Measurements from ENCODE around the gene CXCL3. TPM values are rescaled to one million over a fixed set of nuclear protein-coding genes. Genes with fewer than 3 reads are reported as not detected.

The CXCL3 gene
- total and polyA plus RNA-seq, 9 of the 15 experiments (the other 6 are each of a cell fraction or from before 2014, with no cell fraction given), result 2.3 to 8.9 (median 6.1) TPM

- no peaks in the 10 kb centered on the region; the same call in 2 of the 3 replicates for H3K36me3 ChIP-seq (ENCODE audit: control insufficient read depth, insufficient read depth, low read length)
- no peak for FAIRE-seq
Observed at GRCh38 chr4:74063859-74064258, 25.4 kb upstream of the CXCL3 start.

DNA sequence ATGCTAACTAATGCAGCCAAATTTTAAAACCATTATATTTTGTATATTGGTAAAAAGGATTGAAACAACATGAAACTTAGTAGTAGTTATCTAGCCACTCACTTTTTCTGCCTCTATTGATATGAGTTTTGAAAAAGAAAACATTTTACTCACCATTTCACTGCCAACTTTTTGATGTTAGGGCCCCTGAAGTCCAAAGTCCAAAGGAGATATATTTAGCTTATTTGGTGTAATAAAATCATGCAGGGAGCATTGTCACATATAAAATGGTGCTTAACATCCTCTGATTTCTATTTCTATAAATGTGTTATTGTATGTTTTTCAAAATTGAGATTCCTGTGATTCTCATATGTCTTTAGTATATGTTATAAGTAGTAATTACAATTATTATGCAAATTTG is 24.5 kb upstream of the CXCL3 start:
- Histone ChIP-seq H3K4me3 (no peak overlapping the region), H3K9ac (ENCODE audit: insufficient read depth in 1 of 2, low read depth in 2 of 2, low read length in 2 of 2) (no peak overlapping the region), H3K79me2 (ENCODE audit: control insufficient read depth, insufficient read depth, low read length) (no peaks in the 10 kb centered on the region), H3K9me1 (ENCODE audit: control insufficient read depth, insufficient read depth, low read length) (no peaks in the 10 kb centered on the region), H3K4me1 (replicated peaks in 1 of 2; ENCODE audit: control insufficient read depth in 2 of 2, insufficient read depth in 2 of 2, low read length in 2 of 2) (peaks cover 5 to 36% of the 10 kb centered on the region in 2 experiments; a peak in 3 of 5 replicates), H3K27ac (ENCODE audit: extremely low read depth, low read depth, low read length) (no peak overlapping the region), H2AFZ (ENCODE audit: low read depth, low read length) (peak overlapping the region; percentile 5; the same call in 1 of the 2 replicates), H3K27me3 (ENCODE audit: control insufficient read depth in 2 of 2, insufficient read depth in 2 of 2, low read length in 2 of 2) (no peaks in the 10 kb centered on the region), H4K20me1 (replicated peaks; ENCODE audit: control insufficient read depth, insufficient read depth, low read length) (no peaks in the 10 kb centered on the region), H3K9me3 (replicated peaks; ENCODE audit: control insufficient read depth, insufficient read depth, low read depth, low read length) (no peaks in the 10 kb centered on the region), H3K36me3 (ENCODE audit: control insufficient read depth, insufficient read depth, low read length) (no peaks in the 10 kb centered on the region; the same call in 2 of the 3 replicates), H3K4me2 (ENCODE audit: insufficient read depth, low read length) (no peak overlapping the region)
- in situ Hi-C loops (cut with MboI) (no loop called here), intact Hi-C loops (cut with micrococcal nuclease) (no loop called here)
- BruUV-seq (replicated peaks), result no TSS peak
- ChIA-PET POLR2A (no interaction called here), CTCF (ENCODE audit: low intra/inter-chr PET ratio) (no interaction called here)
- no peak for DNase-seq (ENCODE audit: extremely low read depth in 1 of 4, low spot score in 3 of 4)
- no peak for FAIRE-seq
- ATAC-seq, result no peak
- no peak for TF ChIP-seq SAP30 (IDR thresholded peaks at IDR 0.05; ENCODE audit: borderline replicate concordance, insufficient read depth, low read depth, low read length, poor library complexity, severe bottlenecking)
- TF ChIP-seq, protein P1, sequence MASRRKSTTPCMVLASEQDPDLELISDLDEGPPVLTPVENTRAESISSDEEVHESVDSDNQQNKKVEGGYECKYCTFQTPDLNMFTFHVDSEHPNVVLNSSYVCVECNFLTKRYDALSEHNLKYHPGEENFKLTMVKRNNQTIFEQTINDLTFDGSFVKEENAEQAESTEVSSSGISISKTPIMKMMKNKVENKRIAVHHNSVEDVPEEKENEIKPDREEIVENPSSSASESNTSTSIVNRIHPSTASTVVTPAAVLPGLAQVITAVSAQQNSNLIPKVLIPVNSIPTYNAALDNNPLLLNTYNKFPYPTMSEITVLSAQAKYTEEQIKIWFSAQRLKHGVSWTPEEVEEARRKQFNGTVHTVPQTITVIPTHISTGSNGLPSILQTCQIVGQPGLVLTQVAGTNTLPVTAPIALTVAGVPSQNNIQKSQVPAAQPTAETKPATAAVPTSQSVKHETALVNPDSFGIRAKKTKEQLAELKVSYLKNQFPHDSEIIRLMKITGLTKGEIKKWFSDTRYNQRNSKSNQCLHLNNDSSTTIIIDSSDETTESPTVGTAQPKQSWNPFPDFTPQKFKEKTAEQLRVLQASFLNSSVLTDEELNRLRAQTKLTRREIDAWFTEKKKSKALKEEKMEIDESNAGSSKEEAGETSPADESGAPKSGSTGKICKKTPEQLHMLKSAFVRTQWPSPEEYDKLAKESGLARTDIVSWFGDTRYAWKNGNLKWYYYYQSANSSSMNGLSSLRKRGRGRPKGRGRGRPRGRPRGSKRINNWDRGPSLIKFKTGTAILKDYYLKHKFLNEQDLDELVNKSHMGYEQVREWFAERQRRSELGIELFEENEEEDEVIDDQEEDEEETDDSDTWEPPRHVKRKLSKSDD (conservative IDR thresholded peaks at IDR 0.05; ENCODE audit: low read length), result no peak
- no peak for TF ChIP-seq HDGF (IDR thresholded peaks at IDR 0.05)
- no peak for TF ChIP-seq ZNF76 (CRISPR knock-in tag; IDR thresholded peaks at IDR 0.05; ENCODE audit: borderline replicate concordance)
- TF ChIP-seq ZBTB9 (CRISPR knock-in tag; IDR thresholded peaks at IDR 0.05), result no peak

More at GRCh38 chr4:74063859-74064258, 25.4 kb upstream of the CXCL3 start:
- BruUV-seq (replicated peaks), result no TSS peak
- ATAC-seq (no peak), DNase-seq (ENCODE audit: extremely low read depth in 1 of 4, low spot score in 3 of 4) (no peak)
- Histone ChIP-seq H4K20me1 (replicated peaks; ENCODE audit: control insufficient read depth, insufficient read depth, low read length) (no peaks in the 10 kb centered on the region), H2AFZ (ENCODE audit: low read depth, low read length) (no peak overlapping the region), H3K9ac (ENCODE audit: insufficient read depth in 1 of 2, low read depth in 2 of 2, low read length in 2 of 2) (no peak overlapping the region), H3K9me1 (ENCODE audit: control insufficient read depth, insufficient read depth, low read length) (no peaks in the 10 kb centered on the region), H3K27ac (ENCODE audit: extremely low read depth, low read depth, low read length) (no peak overlapping the region), H3K9me3 (replicated peaks; ENCODE audit: control insufficient read depth, insufficient read depth, low read depth, low read length) (peaks cover 5% of the 10 kb centered on the region; the same call in 1 of the 2 replicates), H3K27me3 (ENCODE audit: control insufficient read depth in 2 of 2, insufficient read depth in 2 of 2, low read length in 2 of 2) (no peaks in the 10 kb centered on the region), H3K4me2 (ENCODE audit: insufficient read depth, low read length) (no peak overlapping the region), H3K4me1 (replicated peaks in 1 of 2; ENCODE audit: control insufficient read depth in 2 of 2, insufficient read depth in 2 of 2, low read length in 2 of 2) (peaks cover 0 to 29% of the 10 kb centered on the region in 2 experiments; a peak in 2 of 5 replicates), H3K4me3 (no peak overlapping the region), H3K79me2 (ENCODE audit: control insufficient read depth, insufficient read depth, low read length) (no peaks in the 10 kb centered on the region)
- ChIA-PET CTCF (ENCODE audit: low intra/inter-chr PET ratio) (no interaction called here), POLR2A (interaction anchor here (1.9 kb wide), 1 partner anchor 7 kb away, joined by 10 read pairs; no protein-coding TSS in a partner anchor)
- 54% methylated on average over 1 of the region's 1 CpG for WGBS (ENCODE audit: insufficient coverage, low coverage, missing lambda C conversion rate)
- TF ChIP-seq TCF3 (CRISPR knock-in tag; IDR thresholded peaks at IDR 0.05) (no peak), EP400 (IDR thresholded peaks at IDR 0.05) (no peak), SMAD2 (IDR thresholded peaks at IDR 0.05; ENCODE audit: low read depth, low read length) (no peak), BRCA1 (IDR thresholded peaks at IDR 0.05) (no peak), BRCA1 (CRISPR knock-in tag; IDR thresholded peaks at IDR 0.05) (no peak), ZNF184 (CRISPR knock-in tag; IDR thresholded peaks at IDR 0.05) (no peak), SMARCA5 (IDR thresholded peaks at IDR 0.05) (no peak)
- intact Hi-C loops (cut with micrococcal nuclease), result no loop called here
- in situ Hi-C loops (cut with MboI), result no loop called here

Data from K562 (cell line).